ENCODE data around the gene PPP1R1B. TPM values are rescaled to one million over a fixed set of nuclear protein-coding genes. Genes with fewer than 3 reads are reported as not detected.

PPP1R1B gene
- total and polyA plus RNA-seq, 2 donors (not counting 1 experiment from before 2014, with no cell fraction given), result not detected

- TF ChIP-seq EZH2 (IDR thresholded peaks at IDR 0.05; ENCODE audit: borderline replicate concordance, insufficient read depth, low read depth, low read length, poor library complexity, severe bottlenecking) (no peak), CTCF (IDR thresholded peaks at IDR 0.05) (no peak)
- Histone ChIP-seq H3K36me3 (replicated peaks in 1 of 2; ENCODE audit: control extremely low read depth in 1 of 2, control insufficient read depth in 1 of 2, extremely low read depth in 1 of 2, insufficient read depth in 2 of 2, low read length in 1 of 2) (peaks cover 0 to 7% of the 10 kb centered on the region in 2 experiments), H2AFZ (ENCODE audit: insufficient read depth, low read depth, low read length, poor library complexity, severe bottlenecking) (no peak overlapping the region), H3K79me2 (ENCODE audit: control insufficient read depth, insufficient read depth, low read length) (peaks cover 100% of the 10 kb centered on the region), H3K4me3 (ENCODE audit: control extremely low read depth in 1 of 5, extremely low read depth in 1 of 5, insufficient read depth in 1 of 5, low read depth in 2 of 5, low read length in 4 of 5) (no peak overlapping the region), H3K4me1 (ENCODE audit: control insufficient read depth in 2 of 2, insufficient read depth in 2 of 2, low read length in 2 of 2) (peaks cover 37 to 54% of the 10 kb centered on the region in 2 donors), H3K27ac (ENCODE audit: low read length in 2 of 2) (no peak overlapping the region), H3K9me3 (ENCODE audit: control extremely low read depth in 1 of 3, control insufficient read depth in 2 of 3, insufficient read depth in 1 of 3, low read length in 2 of 3) (no peaks in the 10 kb centered on the region), H3K4me2 (replicated peaks; ENCODE audit: low read depth, low read length, poor library complexity, severe bottlenecking) (no peak overlapping the region), H3K27me3 (replicated peaks in 1 of 4; ENCODE audit: control extremely low read depth in 1 of 4, control insufficient read depth in 3 of 4, insufficient read depth in 4 of 4, low read length in 3 of 4) (no peaks in the 10 kb centered on the region), H3K9ac (ENCODE audit: low read length) (no peak overlapping the region), H4K20me1 (ENCODE audit: control insufficient read depth, insufficient read depth, low read length, poor library complexity, severe bottlenecking) (peaks cover 88% of the 10 kb centered on the region)
- ChIA-PET CTCF (interaction anchor here (1.8 kb wide), 1 partner anchor 26 kb away, joined by 5 read pairs; the partner anchor contains the start of gene PNMT), POLR2A (no interaction called here)
- intact Hi-C loops (cut with micrococcal nuclease), result no loop called here
- Mint-ChIP-seq H3K27me3 (no peaks in the 10 kb centered on the region), H3K4me1 (peaks cover 64% of the 10 kb centered on the region), H3K4me3 (no peak overlapping the region), H3K9me3 (ENCODE audit: insufficient read depth) (no peaks in the 10 kb centered on the region), H3K27ac (no peak overlapping the region)
- 65% methylated on average over 6 of the region's 7 CpGs for WGBS (ENCODE audit: insufficient coverage)
- DNase-seq (no peak), ATAC-seq (ENCODE audit: low read depth) (no peak)
Observed at GRCh38 chr17:39641883-39642282, 15.1 kb downstream of the PPP1R1B start.

DNA sequence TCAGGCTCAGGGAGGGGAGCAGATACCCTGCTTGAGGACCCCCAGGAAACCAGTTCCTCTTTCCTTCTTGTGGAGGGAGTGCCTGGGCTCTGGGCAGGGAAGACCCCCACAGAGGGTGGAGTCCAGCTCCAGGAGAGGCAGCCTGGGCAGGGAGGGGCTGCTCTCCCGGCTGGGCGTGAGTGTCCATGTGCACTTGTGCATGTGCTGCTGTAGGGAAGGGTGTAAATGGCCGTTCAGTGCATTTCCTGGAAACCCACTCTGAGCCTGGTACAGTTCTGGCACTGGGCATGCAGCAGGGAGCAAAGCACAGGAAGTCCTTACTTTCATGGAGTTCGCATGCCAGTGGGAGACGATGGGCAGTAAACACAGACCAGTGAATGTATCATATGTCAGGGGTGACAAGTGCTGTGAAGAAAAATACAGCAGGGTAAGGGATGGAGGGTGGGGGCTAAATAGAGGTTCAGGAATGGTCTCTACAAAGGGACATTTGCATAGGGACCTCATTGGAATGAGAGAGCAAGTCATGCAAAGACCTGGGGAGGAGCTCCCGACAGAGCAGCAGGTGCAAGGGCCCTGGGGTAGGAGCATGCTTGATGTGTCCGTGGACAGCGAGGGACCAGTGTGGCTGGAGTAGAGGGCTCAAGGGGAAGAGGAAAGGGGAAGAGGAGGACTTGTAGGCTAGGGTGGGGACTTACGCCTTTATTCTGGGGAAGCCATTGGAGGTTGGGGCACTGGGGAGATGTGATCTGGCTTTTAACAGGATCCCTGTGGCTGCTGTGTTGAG lies 15.7 kb downstream of the PPP1R1B start:
- ATAC-seq (ENCODE audit: low read depth) (no peak), DNase-seq (no peak)
- Histone ChIP-seq H3K27ac (ENCODE audit: low read length in 2 of 2) (no peak overlapping the region), H3K4me2 (replicated peaks; ENCODE audit: low read depth, low read length, poor library complexity, severe bottlenecking) (no peak overlapping the region), H3K9ac (ENCODE audit: low read length) (no peak overlapping the region), H3K4me3 (ENCODE audit: control extremely low read depth in 1 of 5, extremely low read depth in 1 of 5, insufficient read depth in 1 of 5, low read depth in 2 of 5, low read length in 4 of 5) (no peak overlapping the region), H4K20me1 (ENCODE audit: control insufficient read depth, insufficient read depth, low read length, poor library complexity, severe bottlenecking) (peaks cover 92% of the 10 kb centered on the region), H3K27me3 (replicated peaks in 1 of 4; ENCODE audit: control extremely low read depth in 1 of 4, control insufficient read depth in 3 of 4, insufficient read depth in 4 of 4, low read length in 3 of 4) (no peaks in the 10 kb centered on the region), H3K36me3 (replicated peaks in 1 of 2; ENCODE audit: control extremely low read depth in 1 of 2, control insufficient read depth in 1 of 2, extremely low read depth in 1 of 2, insufficient read depth in 2 of 2, low read length in 1 of 2) (peaks cover 0 to 7% of the 10 kb centered on the region in 2 experiments), H2AFZ (ENCODE audit: insufficient read depth, low read depth, low read length, poor library complexity, severe bottlenecking) (no peak overlapping the region), H3K9me3 (ENCODE audit: control extremely low read depth in 1 of 3, control insufficient read depth in 2 of 3, insufficient read depth in 1 of 3, low read length in 2 of 3) (no peaks in the 10 kb centered on the region), H3K79me2 (ENCODE audit: control insufficient read depth, insufficient read depth, low read length) (peaks cover 100% of the 10 kb centered on the region), H3K4me1 (ENCODE audit: control insufficient read depth in 2 of 2, insufficient read depth in 2 of 2, low read length in 2 of 2) (peaks cover 37 to 53% of the 10 kb centered on the region in 2 donors)
- no peak overlapping the region for H3K4me3 Mint-ChIP-seq
- no peaks in the 10 kb centered on the region for H3K27me3 Mint-ChIP-seq
- intact Hi-C loops (cut with micrococcal nuclease), result no loop called here
- H3K9me3 Mint-ChIP-seq (ENCODE audit: insufficient read depth), result no peaks in the 10 kb centered on the region
- peaks cover 61% of the 10 kb centered on the region for H3K4me1 Mint-ChIP-seq
- WGBS (ENCODE audit: insufficient coverage), result 86% methylated on average over 9 of the region's 9 CpGs
- CTCF ChIA-PET, result interaction anchor here (1.0 to 3.7 kb wide), 3 partner anchors 9 to 26 kb away, joined by 4 to 22 read pairs (median 5); partner anchors contain the start of gene PNMT
- TF ChIP-seq EZH2 (IDR thresholded peaks at IDR 0.05; ENCODE audit: borderline replicate concordance, insufficient read depth, low read depth, low read length, poor library complexity, severe bottlenecking), result no peak
- no peak for TF ChIP-seq CTCF (IDR thresholded peaks at IDR 0.05)
- POLR2A ChIA-PET, result no interaction called here
- H3K27ac Mint-ChIP-seq, result no peak overlapping the region

Measured in B cell (primary cell).